ENCODE data around the gene HPCAL1. TPM values are rescaled to one million over a fixed set of nuclear protein-coding genes. Genes with fewer than 3 reads are reported as not detected.
"Not testable (repeated sequence)": the region's sequence is repeated elsewhere in the genome, so short reads cannot be mapped to it uniquely, and the experiment has no call there.

Gene HPCAL1
- total RNA-seq, result 10 to 100 TPM; 61.6 to 63.6 TPM

- Mint-ChIP-seq H3K9me3 (no peaks in the 10 kb centered on the region), H3K27ac (peak within 1 kb of the TSS; percentile 92), H3K4me3 (peak within 1 kb of the TSS; percentile 97), H3K4me1 (peaks cover 73% of the 10 kb centered on the region), H3K27me3 (no peaks in the 10 kb centered on the region), H3K36me3 (ENCODE audit: low read depth) (peaks cover 6% of the 10 kb centered on the region)
- CTCF ChIA-PET, result interaction anchor here (0.9 to 5.7 kb wide), 13 partner anchors 8 to 178 kb away, joined by 3 to 31 read pairs (median 4); no protein-coding TSS in a partner anchor
- POLR2A ChIA-PET, result no interaction called here
- DNase-seq, result peak; percentile 81
Observed at GRCh38 chr2:10302479-10303180, at the start of gene HPCAL1. TSS of gene HPCAL1 (plus strand) at chr2:10302904. CDS start at chr2:10419758, 116,854 bp downstream.

GRCh38 chr2:10253596-10254372, 48.9 kb upstream of the HPCAL1 start:
- Mint-ChIP-seq H3K4me1 (peaks cover 3% of the 10 kb centered on the region), H3K27ac (peak overlapping the region; percentile 9), H3K36me3 (ENCODE audit: low read depth) (no peaks in the 10 kb centered on the region), H3K9me3 (peaks cover 12% of the 10 kb centered on the region), H3K4me3 (no peak overlapping the region), H3K27me3 (peaks cover 24% of the 10 kb centered on the region)
- ChIA-PET CTCF (interaction anchor here (1.4 kb wide), 1 partner anchor 21 kb away, joined by 4 read pairs; no protein-coding TSS in a partner anchor), POLR2A (no interaction called here)
- DNase-seq, result no peak

- ChIA-PET CTCF (interaction anchor here (1.4 kb wide), 1 partner anchor 22 kb away, joined by 4 read pairs; no protein-coding TSS in a partner anchor), POLR2A (no interaction called here)
- Mint-ChIP-seq H3K9me3 (peaks cover 12% of the 10 kb centered on the region), H3K27me3 (peaks cover 19% of the 10 kb centered on the region), H3K4me1 (peaks cover 3% of the 10 kb centered on the region), H3K27ac (peak overlapping the region; percentile 9), H3K36me3 (ENCODE audit: low read depth) (no peaks in the 10 kb centered on the region), H3K4me3 (no peak overlapping the region)
- no peak for DNase-seq
Observed at GRCh38 chr2:10254373-10255188, 48.1 kb upstream of the HPCAL1 start.

GRCh38 chr2:10255189-10256030, 47.3 kb upstream of the HPCAL1 start:
- Mint-ChIP-seq H3K27me3 (peaks cover 13% of the 10 kb centered on the region), H3K36me3 (ENCODE audit: low read depth) (no peaks in the 10 kb centered on the region), H3K9me3 (peaks cover 6% of the 10 kb centered on the region), H3K27ac (no peak overlapping the region), H3K4me1 (peaks cover 3% of the 10 kb centered on the region), H3K4me3 (no peak overlapping the region)
- CTCF ChIA-PET, result no interaction called here
- no peak for DNase-seq
- POLR2A ChIA-PET, result no interaction called here

GRCh38 chr2:10256031-10256514, 46.6 kb upstream of the HPCAL1 start:
- Mint-ChIP-seq H3K36me3 (ENCODE audit: low read depth) (no peaks in the 10 kb centered on the region), H3K4me1 (peaks cover 3% of the 10 kb centered on the region), H3K27me3 (peaks cover 9% of the 10 kb centered on the region), H3K27ac (no peak overlapping the region), H3K4me3 (no peak overlapping the region), H3K9me3 (peaks cover 2% of the 10 kb centered on the region)
- ChIA-PET CTCF (no interaction called here), POLR2A (no interaction called here)
- DNase-seq, result no peak

- peaks cover 3% of the 10 kb centered on the region for H3K4me1 Mint-ChIP-seq
- no peak overlapping the region for H3K27ac Mint-ChIP-seq
- ChIA-PET CTCF (no interaction called here), POLR2A (no interaction called here)
- H3K36me3 Mint-ChIP-seq (ENCODE audit: low read depth), result no peaks in the 10 kb centered on the region
- H3K4me3 Mint-ChIP-seq, result no peak overlapping the region
- peaks cover 7% of the 10 kb centered on the region for H3K27me3 Mint-ChIP-seq
- H3K9me3 Mint-ChIP-seq, result peaks cover under 1% of the 10 kb centered on the region
- DNase-seq, result no peak
Observed at GRCh38 chr2:10256515-10257031, 46.1 kb upstream of the HPCAL1 start.

- Mint-ChIP-seq H3K27ac (no peak overlapping the region), H3K4me1 (peaks cover 3% of the 10 kb centered on the region), H3K9me3 (no peaks in the 10 kb centered on the region), H3K36me3 (ENCODE audit: low read depth) (no peaks in the 10 kb centered on the region), H3K4me3 (no peak overlapping the region), H3K27me3 (peaks cover 5% of the 10 kb centered on the region)
- ChIA-PET POLR2A (no interaction called here), CTCF (no interaction called here)
- DNase-seq, result no peak
Observed at GRCh38 chr2:10257036-10257435, 45.7 kb upstream of the HPCAL1 start.

- CTCF ChIA-PET, result no interaction called here
- H3K27ac Mint-ChIP-seq, result no peak overlapping the region
Observed at GRCh38 chr2:10257500-10258147, 45.1 kb upstream of the HPCAL1 start.

GRCh38 chr2:10258326-10258725, 44.4 kb upstream of the HPCAL1 start:
- no peak for DNase-seq
- no peaks in the 10 kb centered on the region for H3K27me3 Mint-ChIP-seq
- H3K36me3 Mint-ChIP-seq (ENCODE audit: low read depth), result no peaks in the 10 kb centered on the region
- POLR2A ChIA-PET, result no interaction called here
- CTCF ChIA-PET, result no interaction called here
- H3K4me1 Mint-ChIP-seq, result peaks cover 3% of the 10 kb centered on the region
- no peaks in the 10 kb centered on the region for H3K9me3 Mint-ChIP-seq
- no peak overlapping the region for H3K27ac Mint-ChIP-seq
- no peak overlapping the region for H3K4me3 Mint-ChIP-seq

More at GRCh38 chr2:10257500-10258147, 45.1 kb upstream of the HPCAL1 start:
- POLR2A ChIA-PET, result no interaction called here
- no peaks in the 10 kb centered on the region for H3K36me3 Mint-ChIP-seq (ENCODE audit: low read depth)
- no peaks in the 10 kb centered on the region for H3K9me3 Mint-ChIP-seq
- DNase-seq, result no peak
- no peak overlapping the region for H3K4me3 Mint-ChIP-seq
- peaks cover 3% of the 10 kb centered on the region for H3K4me1 Mint-ChIP-seq
- no peaks in the 10 kb centered on the region for H3K27me3 Mint-ChIP-seq

- H3K27me3 Mint-ChIP-seq, result no peaks in the 10 kb centered on the region
- H3K4me1 Mint-ChIP-seq, result peaks cover 3% of the 10 kb centered on the region
- ChIA-PET POLR2A (no interaction called here), CTCF (no interaction called here)
- no peak overlapping the region for H3K27ac Mint-ChIP-seq
- no peak for DNase-seq
- no peaks in the 10 kb centered on the region for H3K36me3 Mint-ChIP-seq (ENCODE audit: low read depth)
- no peak overlapping the region for H3K4me3 Mint-ChIP-seq
- H3K9me3 Mint-ChIP-seq, result no peaks in the 10 kb centered on the region
Observed at GRCh38 chr2:10258726-10259125, 44.0 kb upstream of the HPCAL1 start.

- DNase-seq, result no peak
- no peaks in the 10 kb centered on the region for H3K36me3 Mint-ChIP-seq (ENCODE audit: low read depth)
- ChIA-PET CTCF (interaction anchor here (0.5 kb wide), 1 partner anchor 149 kb away, joined by 3 read pairs; no protein-coding TSS in a partner anchor), POLR2A (no interaction called here)
- H3K27me3 Mint-ChIP-seq, result no peaks in the 10 kb centered on the region
- H3K4me1 Mint-ChIP-seq, result no peaks in the 10 kb centered on the region
- no peak overlapping the region for H3K27ac Mint-ChIP-seq
- no peak overlapping the region for H3K4me3 Mint-ChIP-seq
- no peaks in the 10 kb centered on the region for H3K9me3 Mint-ChIP-seq
Observed at GRCh38 chr2:10260130-10260529, 42.6 kb upstream of the HPCAL1 start.

GRCh38 chr2:10263526-10263925, 39.2 kb upstream of the HPCAL1 start:
- CTCF ChIA-PET, result not testable (repeated sequence)

More at GRCh38 chr2:10263526-10263925, 39.2 kb upstream of the HPCAL1 start:
- H3K36me3 Mint-ChIP-seq (ENCODE audit: low read depth); H3K9me3 Mint-ChIP-seq; H3K4me3 Mint-ChIP-seq; H3K4me1 Mint-ChIP-seq; DNase-seq; POLR2A ChIA-PET; H3K27me3 Mint-ChIP-seq; H3K27ac Mint-ChIP-seq: not testable (repeated sequence)

Data from activated CD4-positive, alpha-beta T cell treated with anti-CD3 and anti-CD28 coated beads, Interleukin-2, amount 10 ng/mL, durations not matched to agents 7 days and 5 days (primary cell).